Fibroblast of peridontal ligament (primary cell): ENCODE data around the gene ZCCHC24.
A peak's percentile ranks its signal among the peaks of the same experiment; 100 is the strongest.

Experiments
- DNase-seq: peaks from one replicate; pipeline ENCODE4 v3.0.0-alpha.2; 2010; ENCODE audit errors: extremely low read depth

ZCCHC24 gene

GRCh38 chr10:79411546-79412495, 33.6 kb downstream of the ZCCHC24 start:
- no peak for DNase-seq

GRCh38 chr10:79410315-79411094, 34.9 kb downstream of the ZCCHC24 start:
- no peak for DNase-seq

DNA sequence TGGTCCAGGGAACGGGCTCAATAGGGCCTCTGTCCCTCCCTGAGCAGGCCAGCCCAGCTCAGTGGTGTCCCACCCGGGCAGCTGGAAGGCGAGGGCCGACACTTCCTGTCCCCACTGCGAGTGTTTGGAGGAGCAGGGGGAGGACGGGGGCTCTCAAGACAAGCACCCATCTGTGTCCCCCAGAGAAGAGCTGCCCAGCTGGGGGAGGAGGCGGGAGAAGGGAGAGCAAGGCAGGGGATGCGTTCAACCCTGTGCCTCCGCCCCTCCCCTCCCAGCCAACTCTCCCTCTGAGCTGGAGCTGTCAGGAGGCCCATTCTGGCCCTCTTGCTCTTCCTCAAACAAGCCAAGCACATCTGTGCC, 35.7 kb downstream of the ZCCHC24 start:
- DNase-seq: no peak

GRCh38 chr10:79409038-79409725, 36.2 kb downstream of the ZCCHC24 start:
- no peak for DNase-seq

- peak; percentile 75 for DNase-seq
These were observed 37.3 kb downstream of the ZCCHC24 start for GRCh38 chr10:79407811-79408795.

DNA sequence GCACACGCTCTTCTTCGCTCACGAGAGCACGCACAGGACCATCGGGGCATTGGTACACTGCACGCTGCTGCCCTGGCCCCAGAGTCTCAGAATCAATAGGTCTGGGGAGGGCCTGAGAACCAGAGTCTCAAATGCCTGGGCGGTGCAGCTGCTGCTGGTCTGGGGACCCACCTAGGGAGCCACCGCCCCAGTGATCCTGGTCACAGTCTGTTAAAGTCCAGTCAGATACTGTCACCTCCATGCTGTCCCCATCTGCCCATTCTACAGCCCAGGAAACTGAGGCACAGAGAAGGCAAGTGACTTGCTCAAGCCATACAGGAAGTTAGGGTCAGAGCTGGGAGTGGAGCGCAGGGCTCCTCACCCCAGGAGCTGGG, 38.0 kb downstream of the ZCCHC24 start:
- DNase-seq: no peak

DNA sequence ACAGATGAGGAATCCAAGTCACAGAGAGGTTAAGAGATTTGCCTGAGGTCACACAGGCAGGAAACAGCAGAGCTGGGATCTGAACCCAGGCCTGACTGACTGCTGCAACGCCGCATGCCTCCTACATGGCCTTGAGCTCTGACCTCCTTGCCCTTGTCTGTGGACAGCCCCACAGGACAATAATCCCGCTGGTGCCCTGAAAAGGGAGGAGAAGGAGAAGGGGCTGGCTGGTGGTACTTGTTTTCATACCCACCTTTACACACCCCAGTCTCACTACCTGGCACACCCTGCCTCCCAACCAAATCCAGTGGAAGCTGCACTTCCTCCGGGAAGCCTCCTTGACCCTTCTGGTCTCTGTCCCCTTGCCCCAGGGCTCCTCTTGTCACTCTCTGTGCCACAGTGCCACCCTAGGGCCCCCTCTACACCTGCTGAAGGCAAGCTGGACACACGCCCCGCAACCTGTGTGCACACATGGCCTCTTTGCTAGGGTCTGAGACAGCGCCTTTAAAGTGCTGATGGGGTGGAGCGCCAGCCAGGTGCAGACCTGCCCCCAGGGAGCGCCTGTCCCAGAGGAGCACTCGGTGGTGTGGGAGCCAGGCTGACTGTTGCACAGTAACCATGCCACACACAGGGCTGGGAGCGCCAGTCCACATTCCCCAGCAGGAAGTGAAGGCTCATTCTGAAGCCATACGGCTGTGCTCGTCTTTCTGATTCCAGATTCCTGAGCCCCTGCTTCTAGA, 38.6 kb downstream of the ZCCHC24 start:
- DNase-seq: no peak

- no peak for DNase-seq
These were observed 39.4 kb downstream of the ZCCHC24 start for GRCh38 chr10:79405995-79406515.

- DNase-seq: no peak
These were observed 40.0 kb downstream of the ZCCHC24 start for GRCh38 chr10:79405221-79405994.

DNA sequence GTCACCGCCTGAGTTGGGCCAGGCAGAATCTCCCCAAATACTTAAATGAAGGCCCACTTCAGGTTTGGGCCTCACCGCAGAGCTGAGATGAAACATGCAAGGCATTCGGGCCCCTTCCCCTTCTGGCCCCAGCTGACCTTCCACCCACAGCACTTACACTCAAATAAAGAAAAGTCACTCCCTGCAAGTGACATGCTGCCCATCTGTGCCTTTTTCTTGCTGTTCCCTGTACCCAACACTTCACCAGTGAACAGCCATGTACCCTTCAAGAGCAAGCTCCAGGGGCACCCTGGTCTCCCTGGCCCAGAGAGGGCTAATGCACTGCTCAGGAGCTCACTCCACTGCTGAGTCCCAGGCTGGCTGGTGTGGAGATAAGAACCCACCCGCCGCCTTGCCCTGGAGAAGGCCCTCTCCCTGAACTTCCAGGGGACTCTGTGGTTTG, 40.7 kb downstream of the ZCCHC24 start:
- no peak for DNase-seq

DNA sequence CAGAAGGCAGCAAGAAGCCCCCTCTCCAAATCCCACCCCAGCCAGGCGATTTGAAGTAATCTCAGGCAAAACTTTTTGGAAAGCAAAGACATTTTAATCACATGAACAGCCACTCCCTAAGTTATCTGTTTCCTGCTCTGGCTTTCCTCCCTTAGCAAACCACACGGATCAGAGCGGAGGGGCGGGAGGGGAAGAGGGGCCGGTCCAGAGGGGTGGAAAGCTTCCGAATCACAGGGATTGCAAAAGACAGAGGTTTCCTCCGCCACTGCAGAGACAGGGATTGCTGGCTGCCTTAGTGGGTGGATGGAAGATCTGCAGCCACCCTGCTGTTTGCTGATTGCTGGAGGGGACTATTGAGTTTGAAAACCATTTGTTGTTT, 41.2 kb downstream of the ZCCHC24 start:
- peak; percentile 90 for DNase-seq

- DNase-seq: no peak
These were observed 41.8 kb downstream of the ZCCHC24 start for GRCh38 chr10:79403441-79404230.

GRCh38 chr10:79402951-79403350, 42.5 kb downstream of the ZCCHC24 start:
- no peak for DNase-seq

GRCh38 chr10:79402625-79402946, 42.8 kb downstream of the ZCCHC24 start:
- DNase-seq: no peak

GRCh38 chr10:79401015-79401921, 44.2 kb downstream of the ZCCHC24 start:
- DNase-seq: peak; percentile 51

DNA sequence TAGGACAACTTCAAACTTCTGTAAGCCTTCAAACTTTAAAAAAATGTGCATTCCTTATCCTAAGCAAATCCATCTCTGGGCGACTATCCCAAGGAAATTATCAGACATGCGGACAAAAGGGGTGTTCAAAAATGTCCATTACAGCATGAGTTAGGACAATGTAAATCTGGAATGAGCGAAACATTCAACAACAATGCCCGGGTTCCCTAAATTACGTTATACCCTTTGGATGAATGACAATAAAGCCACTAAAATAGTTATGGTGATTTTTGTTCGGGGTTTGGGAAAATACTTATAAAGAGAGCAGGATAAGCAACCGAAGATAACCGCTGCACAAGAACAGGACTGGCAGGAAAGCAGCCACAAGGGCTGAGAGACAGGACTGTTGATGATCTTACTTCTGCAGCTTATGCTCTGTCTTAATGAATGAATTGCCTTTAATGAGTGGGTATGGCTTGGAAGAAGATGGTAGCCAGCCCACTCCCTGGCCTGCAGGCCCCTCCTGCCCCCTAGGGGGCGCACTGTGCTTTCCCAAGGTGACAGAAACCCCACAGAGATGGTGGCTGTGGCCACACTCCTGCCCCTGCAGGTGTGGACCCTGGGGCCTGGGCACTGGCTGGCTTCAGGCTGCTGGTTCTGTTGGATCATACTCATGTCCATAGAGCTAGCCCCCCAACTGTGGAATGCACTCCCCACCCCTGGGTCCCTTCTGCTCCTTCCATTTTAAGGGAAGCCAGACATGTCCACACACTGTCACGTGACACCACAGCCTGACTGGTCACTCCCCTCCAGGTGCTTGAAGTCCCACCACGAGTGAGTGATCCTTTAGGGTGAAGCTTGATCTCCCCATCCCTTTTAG, 45.0 kb downstream of the ZCCHC24 start:
- DNase-seq: no peak
